H1 (cell line): ENCODE measurements around the gene LRRC4C. TPM values are rescaled to one million over a fixed set of nuclear protein-coding genes. Genes with fewer than 3 reads are reported as not detected.

Experiments
- CTCF ChIA-PET: fragments of 300-600 bp; sonication (Branson Sonifier 250); formaldehyde crosslinking; loops from one replicate; lab custom pipeline; 2021; ENCODE audit not compliant: partially characterized antibody; lab: Charles Lee
- POLR2A ChIA-PET: fragments of 300-600 bp; sonication (Branson Sonifier 250); formaldehyde crosslinking; loops from one replicate; lab custom pipeline; 2021; ENCODE audit warnings: inconsistent platforms; ENCODE audit not compliant: partially characterized antibody; lab: Charles Lee
- DNase-seq, 2 experiments: peaks; one replicate each; pipeline versions ENCODE4 v3.0.0 to v3.0.0-alpha.2; 2010 to 2022; ENCODE audit warnings: low spot score in 2 of 2, low read depth in 1 of 2, mixed read lengths in 1 of 2
- FAIRE-seq: peaks from 2 replicates; lab custom pipeline; 2011; peaks lifted over from hg19 to GRCh38; lab: Jason Lieb, UNC
- H2AFZ ChIP-seq: 2 replicates; pipeline ENCODE4 v1.8.1; 2012; ENCODE audit warnings: low read length, inconsistent platforms
- H2AK5ac ChIP-seq: 2 replicates; pipeline ENCODE4 v1.6.1; 2013; ENCODE audit warnings: low read depth, low read length
- H2BK120ac ChIP-seq: replicated peaks from 2 replicates; pipeline ENCODE3; 2013; ENCODE audit warnings: low read depth, low read length, inconsistent platforms
- H2BK12ac ChIP-seq: 2 replicates; pipeline ENCODE4 v1.6.1; 2013; ENCODE audit warnings: low read depth, low read length
- H2BK15ac ChIP-seq: 2 replicates; pipeline ENCODE4 v1.6.1; 2013; ENCODE audit warnings: low read length
- H2BK20ac ChIP-seq: 2 replicates; pipeline ENCODE4 v1.6.1; 2013; ENCODE audit warnings: low read length
- H2BK5ac ChIP-seq: 2 replicates; pipeline ENCODE4 v1.6.1; 2013; ENCODE audit warnings: low read depth, low read length
- H3K14ac ChIP-seq: 2 replicates; pipeline ENCODE4 v1.6.1; 2013; ENCODE audit warnings: inconsistent platforms; ENCODE audit not compliant: insufficient read length
- H3K18ac ChIP-seq: 2 replicates; pipeline ENCODE4 v1.6.1; 2013; ENCODE audit warnings: low read length; ENCODE audit errors: extremely low read depth
- H3K23ac ChIP-seq: 2 replicates; pipeline ENCODE4 v1.6.1; 2013; ENCODE audit warnings: inconsistent platforms; ENCODE audit not compliant: insufficient read length
- H3K23me2 ChIP-seq: 2 replicates; pipeline ENCODE4 v1.6.1; 2013; ENCODE audit warnings: low read depth, low read length
- H3K27ac ChIP-seq: 2 replicates; pipeline ENCODE4 v1.6.1; 2011; ENCODE audit warnings: low read depth, low read length, inconsistent platforms
- H3K27me3 ChIP-seq, 4 experiments: replicated peaks in 1 of 4; 1 replicate in 1 of 4; 2 replicates in 3 of 4; pipeline versions ENCODE4 v1.6.1 to v1.8.1; 2011 to 2013; ENCODE audit warnings: low read length in 3 of 4, mild to moderate bottlenecking in 3 of 4, inconsistent platforms in 2 of 4, mixed read lengths in 2 of 4, moderate library complexity in 1 of 4; ENCODE audit not compliant: control insufficient read depth in 3 of 4, insufficient read depth in 3 of 4; ENCODE audit errors: extremely low read depth in 1 of 4
- H3K36me3 ChIP-seq, 4 experiments: 2 replicates each; pipeline versions ENCODE4 v1.6.1 to v1.8.1; 2011 to 2013; ENCODE audit warnings: mild to moderate bottlenecking in 4 of 4, low read length in 3 of 4, moderate library complexity in 2 of 4, control low read depth in 1 of 4, inconsistent platforms in 1 of 4; ENCODE audit not compliant: insufficient read depth in 4 of 4, control insufficient read depth in 2 of 4
- H3K4ac ChIP-seq: replicated peaks from 2 replicates; pipeline ENCODE3; 2013; ENCODE audit warnings: low read length, low read depth, mixed read lengths, inconsistent platforms; ENCODE audit not compliant: insufficient read length
- H3K4me1 ChIP-seq, 4 experiments: replicated peaks in 1 of 4; 1 replicate in 1 of 4; 2 replicates in 3 of 4; pipeline versions ENCODE4 v1.6.1 to v1.8.1; 2011 to 2013; ENCODE audit warnings: low read length in 3 of 4, inconsistent platforms in 2 of 4, mixed read lengths in 1 of 4; ENCODE audit not compliant: insufficient read depth in 4 of 4, control insufficient read depth in 3 of 4
- H3K4me2 ChIP-seq, 2 experiments: 2 replicates each; pipeline versions ENCODE4 v1.6.1 to v1.8.1; 2011 to 2013; ENCODE audit warnings: low read depth in 2 of 2, low read length in 2 of 2, control low read depth in 1 of 2, inconsistent platforms in 1 of 2, mild to moderate bottlenecking in 1 of 2; ENCODE audit not compliant: insufficient read depth in 1 of 2
- H3K4me3 ChIP-seq, 4 experiments: fragments of 200-600, 300-600 bp in 1 of 4; sonication (generic), shearing (Covaris generic), sonication (Bioruptor Twin) in 1 of 4; 2 replicates each; pipeline versions ENCODE4 v1.5.1 to v1.8.1; 2011 to 2016; ENCODE audit warnings: low read length in 4 of 4, low read depth in 3 of 4, control low read depth in 2 of 4, inconsistent platforms in 2 of 4, mild to moderate bottlenecking in 2 of 4, mixed read lengths in 1 of 4, moderate library complexity in 1 of 4; ENCODE audit not compliant: insufficient read depth in 2 of 4; ENCODE audit errors: extremely low read depth in 1 of 4
- H3K56ac ChIP-seq: replicated peaks from 2 replicates; pipeline ENCODE3; 2013; ENCODE audit warnings: low read depth, mild to moderate bottlenecking, mixed read lengths, low read length, inconsistent platforms; ENCODE audit not compliant: insufficient read length
- H3K79me1 ChIP-seq: 2 replicates; pipeline ENCODE4 v1.6.1; 2013; ENCODE audit warnings: low read depth, low read length, control low read depth
- H3K79me2 ChIP-seq, 2 experiments: 2 replicates each; pipeline versions ENCODE4 v1.6.1 to v1.8.1; 2012 to 2013; ENCODE audit warnings: low read length in 2 of 2, mild to moderate bottlenecking in 2 of 2, inconsistent platforms in 1 of 2; ENCODE audit not compliant: insufficient read depth in 2 of 2, control insufficient read depth in 1 of 2
- H3K9ac ChIP-seq, 4 experiments: replicated peaks in 1 of 4; 1 replicate in 1 of 4; 2 replicates in 3 of 4; pipeline versions ENCODE4 v1.6.1 to v1.8.1; 2011 to 2013; ENCODE audit warnings: low read depth in 3 of 4, low read length in 3 of 4, control low read depth in 2 of 4, mild to moderate bottlenecking in 2 of 4, moderate library complexity in 2 of 4, inconsistent platforms in 1 of 4; ENCODE audit errors: extremely low read depth in 1 of 4
- H3K9me3 ChIP-seq, 2 experiments: 2 replicates each; pipeline versions ENCODE4 v1.6.1 to v1.8.1; 2012 to 2013; ENCODE audit warnings: mild to moderate bottlenecking in 2 of 2, moderate library complexity in 2 of 2, control low read depth in 1 of 2, inconsistent platforms in 1 of 2, low read depth in 1 of 2, low read length in 1 of 2, mixed read lengths in 1 of 2; ENCODE audit not compliant: insufficient read depth in 2 of 2
- H4K20me1 ChIP-seq, 2 experiments: replicated peaks in 1 of 2; 2 replicates each; pipeline versions ENCODE3 to v1.8.1; 2011 to 2013; ENCODE audit warnings: inconsistent platforms in 2 of 2, low read length in 2 of 2, mild to moderate bottlenecking in 1 of 2; ENCODE audit not compliant: insufficient read depth in 2 of 2, control insufficient read depth in 1 of 2
- H4K5ac ChIP-seq: 2 replicates; pipeline ENCODE4 v1.6.1; 2013; ENCODE audit warnings: low read length, low read depth, mixed read lengths, inconsistent platforms; ENCODE audit not compliant: insufficient read length
- H4K8ac ChIP-seq: 2 replicates; pipeline ENCODE4 v1.8.0; 2013; ENCODE audit warnings: mild to moderate bottlenecking, moderate library complexity, low read length, inconsistent platforms; ENCODE audit not compliant: insufficient read depth; ENCODE audit errors: extremely low read depth
- H4K91ac ChIP-seq: replicated peaks from 2 replicates; pipeline ENCODE3; 2013; ENCODE audit warnings: low read length, mixed read lengths, inconsistent platforms; ENCODE audit not compliant: insufficient read length
- SUZ12 ChIP-seq: fragments of 200-600 bp; sonication (generic); IDR thresholded peaks from 2 replicates; pipeline ENCODE4 v1.6.1; 2012; ENCODE audit warnings: mild to moderate bottlenecking, inconsistent platforms, low read length, moderate library complexity, mixed read lengths
- polyA plus RNA-seq, 7 experiments: library from polyadenylated mRNA; depleted of rRNA in 3 of 7; stranded (reverse) in 5 of 7; unstranded in 2 of 7; fragments of >200 nt in 5 of 7; fragments of 200-250 nt in 2 of 7; gene quantifications; 1 replicate in 5 of 7; 2 replicates in 1 of 7; 4 replicates in 1 of 7; pipeline versions ENCODE4 v1.2.1 to v1.2.3, GENCODE V29; 2011 to 2013; ENCODE audit warnings: missing spikeins in 2 of 7, mixed read lengths in 2 of 7
- total RNA-seq: library from RNA; stranded (reverse); fragmentation: NEBNext Ultra II Directional; extraction: Animal tissue kit (Norgen Biotek cat#: 25700); gene quantifications from 2 replicates; pipeline ENCODE4 v1.2.1, GENCODE V29; 2021

Gene LRRC4C
- total and polyA plus RNA-seq, 2 of the 8 experiments (the other 6 are each of a cell fraction or from before 2014, with no cell fraction given), result 0.23 to 2.2 TPM

GRCh38 chr11:41074318-41074717, 385.1 kb downstream of the LRRC4C start:
- H3K14ac ChIP-seq, result no peak overlapping the region

More at GRCh38 chr11:41074318-41074717, 385.1 kb downstream of the LRRC4C start:
- Histone ChIP-seq H2BK20ac (no peak overlapping the region), H4K5ac (no peak overlapping the region), H3K9ac (no peak overlapping the region), H2BK12ac (no peak overlapping the region), H2BK120ac (no peak overlapping the region), H3K27me3 (no peaks in the 10 kb centered on the region), H3K4me2 (no peak overlapping the region), H3K56ac (no peak overlapping the region), H3K27ac (no peak overlapping the region), H3K4me1 (no peaks in the 10 kb centered on the region), H2AK5ac (no peak overlapping the region), H2AFZ (peak overlapping the region; percentile 3; the same call in 1 of the 2 replicates), H3K9me3 (peaks cover 6 to 7% of the 10 kb centered on the region in 2 experiments; a peak in 3 of 4 replicates), H3K79me2 (no peaks in the 10 kb centered on the region), H2BK5ac (no peak overlapping the region), H3K79me1 (no peaks in the 10 kb centered on the region), H4K20me1 (no peaks in the 10 kb centered on the region), H2BK15ac (no peak overlapping the region), H3K23ac (no peak overlapping the region), H4K91ac (no peak overlapping the region), H4K8ac (no peak overlapping the region), H3K23me2 (no peaks in the 10 kb centered on the region), H3K4ac (no peak overlapping the region), H3K4me3 (no peak overlapping the region), H3K18ac (no peak overlapping the region), H3K36me3 (no peaks in the 10 kb centered on the region)
- FAIRE-seq (no peak), DNase-seq (no peak)
- TF ChIP-seq SUZ12, result no peak
- ChIA-PET CTCF (no interaction called here), POLR2A (no interaction called here)
